Brain microvascular endothelial cell (primary cell): ENCODE results near the gene STARD10.

ENCODE experiments used
- DNase-seq: peaks from one replicate; pipeline ENCODE4 v3.0.0-alpha.2; 2020
- H3K27ac ChIP-seq: fragments of 250-450 bp; sonication (Bioruptor Pico); 2 replicates; pipeline ENCODE4 v1.5.1; 2020; ENCODE audit warnings: mild to moderate bottlenecking, moderate library complexity
- H3K27me3 ChIP-seq: fragments of 250-450 bp; sonication (Bioruptor Pico); replicated peaks from 2 replicates; pipeline ENCODE4 v1.5.1; 2020; ENCODE audit warnings: mild to moderate bottlenecking
- H3K36me3 ChIP-seq: fragments of 250-450 bp; sonication (Bioruptor Pico); replicated peaks from 2 replicates; pipeline ENCODE4 v1.5.1; 2020; ENCODE audit warnings: mild to moderate bottlenecking
- H3K4me3 ChIP-seq: 2 replicates; pipeline ENCODE4 v1.5.1; 2011; ENCODE audit warnings: low read depth, mild to moderate bottlenecking, control low read depth, low read length, moderate library complexity
- CTCF ChIP-seq: IDR thresholded peaks from 2 replicates; pipeline ENCODE4 v1.5.1; 2011; ENCODE audit warnings: low read depth, mild to moderate bottlenecking, moderate library complexity, low read length, control low read depth, inconsistent platforms; ENCODE audit errors: missing control alignments
- in situ Hi-C: cut with HindIII; loops from 2 replicates; pipeline ENCODE4 v1.10.0; 2017; ENCODE audit warnings: low sequenced_read_pairs, low pct_ligation_motif_present

The STARD10 gene

GRCh38 chr11:72776844-72777754, 16.7 kb downstream of the STARD10 start:
- Histone ChIP-seq H3K27me3 (no peaks in the 10 kb centered on the region), H3K36me3 (no peaks in the 10 kb centered on the region), H3K4me3 (no peak overlapping the region), H3K27ac (no peak overlapping the region)
- DNase-seq, result no peak
- in situ Hi-C loops, result no loop called here
- no peak for TF ChIP-seq CTCF

GRCh38 chr11:72776117-72776843, 17.6 kb downstream of the STARD10 start:
- in situ Hi-C loops, result no loop called here
- TF ChIP-seq CTCF, result no peak
- DNase-seq, result no peak
- Histone ChIP-seq H3K27ac (no peak overlapping the region), H3K36me3 (no peaks in the 10 kb centered on the region), H3K4me3 (no peak overlapping the region), H3K27me3 (no peaks in the 10 kb centered on the region)

- Histone ChIP-seq H3K27ac (no peak overlapping the region), H3K4me3 (no peak overlapping the region), H3K27me3 (no peaks in the 10 kb centered on the region), H3K36me3 (no peaks in the 10 kb centered on the region)
- no peak for DNase-seq
- no peak for TF ChIP-seq CTCF
- in situ Hi-C loops, result no loop called here
Measured at GRCh38 chr11:72775288-72776110, 18.3 kb downstream of the STARD10 start.

GRCh38 chr11:72774499-72774898, 19.3 kb downstream of the STARD10 start:
- no peak for DNase-seq
- no peaks in the 10 kb centered on the region for H3K36me3 ChIP-seq
- no peak overlapping the region for H3K4me3 ChIP-seq
- no peak overlapping the region for H3K27ac ChIP-seq
- in situ Hi-C loops, result no loop called here
- no peak for TF ChIP-seq CTCF
- no peaks in the 10 kb centered on the region for H3K27me3 ChIP-seq

GRCh38 chr11:72773696-72774095, 20.2 kb downstream of the STARD10 start:
- no peaks in the 10 kb centered on the region for H3K27me3 ChIP-seq
- peak; percentile 27 for DNase-seq
- no peak overlapping the region for H3K4me3 ChIP-seq
- no peaks in the 10 kb centered on the region for H3K36me3 ChIP-seq
- in situ Hi-C loops, result no loop called here
- H3K27ac ChIP-seq, result peak overlapping the region; percentile 42
- no peak for TF ChIP-seq CTCF
